HEK293 (cell line): ENCODE data around the gene DLG2.
A peak's percentile ranks its signal among the peaks of the same experiment; 100 is the strongest.

Experiments
- CTCF ChIA-PET: fragments of 350-600 bp; formaldehyde crosslinking; extraction: SDS; loops from one replicate; lab custom pipeline; 2021; ENCODE audit warnings: antibody characterized with exemption; lab: Yijun Ruan, JAX
- POLR2A ChIA-PET: fragments of 300-600 bp; formaldehyde crosslinking; extraction: SDS; loops from one replicate; lab custom pipeline; 2020; ENCODE audit warnings: antibody characterized with exemption, inconsistent platforms; lab: Yijun Ruan, JAX
- H3K27ac ChIP-seq: fragments of 200-500 bp; sonication (Bioruptor generic); 2 replicates; pipeline ENCODE4 v1.5.1; 2014; ENCODE audit warnings: low read depth, low read length, control low read depth, inconsistent platforms; ENCODE audit errors: extremely low read depth
- H3K36me3 ChIP-seq, 2 experiments: fragments of 200-500 bp in 1 of 2; sonication (Bioruptor generic) in 1 of 2; 1 replicate in 1 of 2; 2 replicates in 1 of 2; pipeline ENCODE4 v1.5.1; 2014 to 2017; ENCODE audit warnings: inconsistent platforms in 2 of 2, low read length in 2 of 2; ENCODE audit not compliant: control insufficient read depth in 2 of 2, insufficient read depth in 1 of 2
- H3K4me1 ChIP-seq: fragments of 200-500 bp; sonication (Bioruptor generic); 2 replicates; pipeline ENCODE4 v1.5.1; 2014; ENCODE audit warnings: mild to moderate bottlenecking, low read length, inconsistent platforms; ENCODE audit not compliant: control insufficient read depth, insufficient read depth
- H3K4me3 ChIP-seq: 2 replicates; pipeline ENCODE4 v1.5.1; 2011; ENCODE audit warnings: low read depth, mild to moderate bottlenecking, control low read depth, low read length, moderate library complexity
- H3K9me3 ChIP-seq: fragments of 200-500 bp; sonication (Bioruptor generic); 2 replicates; pipeline ENCODE4 v1.5.1; 2014; ENCODE audit warnings: low read depth, low read length, inconsistent platforms; ENCODE audit not compliant: control insufficient read depth, insufficient read depth
- ATF2 ChIP-seq: fragments of 450-650 bp; formaldehyde crosslinking; IDR thresholded peaks from 2 replicates; pipeline ENCODE4 v1.5.1; 2016; ENCODE audit warnings: missing biosample characterization, missing genetic modification characterization, low read depth
- FEZF1 ChIP-seq: fragments of 450-650 bp; formaldehyde crosslinking; IDR thresholded peaks from 2 replicates; pipeline ENCODE4 v1.5.1; 2016; ENCODE audit warnings: missing biosample characterization, missing genetic modification characterization
- GLIS2 ChIP-seq: fragments of 450-650 bp; formaldehyde crosslinking; IDR thresholded peaks from 2 replicates; pipeline ENCODE4 v1.5.1; 2016; ENCODE audit warnings: missing biosample characterization, missing genetic modification characterization
- HOXC10 ChIP-seq: sonication (generic); formaldehyde crosslinking; IDR thresholded peaks from 2 replicates; pipeline ENCODE4 v1.8.1; 2023; ENCODE audit warnings: mild to moderate bottlenecking, missing genetic modification reagents
- MZF1 ChIP-seq: fragments of 450-650 bp; formaldehyde crosslinking; IDR thresholded peaks from 2 replicates; pipeline ENCODE4 v1.5.1; 2017; ENCODE audit warnings: missing biosample characterization, missing genetic modification characterization, borderline replicate concordance
- OVOL3 ChIP-seq: fragments of 450-650 bp; formaldehyde crosslinking; IDR thresholded peaks from 2 replicates; pipeline ENCODE4 v1.5.1; 2016; ENCODE audit warnings: missing biosample characterization, missing genetic modification characterization
- REPIN1 ChIP-seq: fragments of 450-650 bp; formaldehyde crosslinking; IDR thresholded peaks from 2 replicates; pipeline ENCODE4 v1.5.1; 2017; ENCODE audit warnings: missing biosample characterization, missing genetic modification characterization, low read depth
- SP7 ChIP-seq: fragments of 450-650 bp; formaldehyde crosslinking; IDR thresholded peaks from 2 replicates; pipeline ENCODE4 v1.5.1; 2016; ENCODE audit warnings: missing biosample characterization, missing genetic modification characterization
- TRIM28 ChIP-seq: IDR thresholded peaks from 2 replicates; pipeline ENCODE4 v1.6.1; 2011; ENCODE audit warnings: low read length, control low read depth, borderline replicate concordance
- ZBTB49 ChIP-seq: fragments of 450-650 bp; formaldehyde crosslinking; IDR thresholded peaks from 2 replicates; pipeline ENCODE4 v1.5.1; 2016; ENCODE audit warnings: missing biosample characterization, missing genetic modification characterization, low read depth
- ZFHX2 ChIP-seq: fragments of 450-650 bp; formaldehyde crosslinking; conservative IDR thresholded peaks from 2 replicates; pipeline ENCODE4 v1.5.1; 2016; ENCODE audit warnings: missing biosample characterization, missing genetic modification characterization
- ZFP41 ChIP-seq: fragments of 450-650 bp; formaldehyde crosslinking; IDR thresholded peaks from 2 replicates; pipeline ENCODE4 v1.5.1; 2016; ENCODE audit warnings: missing biosample characterization, missing genetic modification characterization, borderline replicate concordance
- ZNF157 ChIP-seq: fragments of 450-650 bp; formaldehyde crosslinking; IDR thresholded peaks from 2 replicates; pipeline ENCODE4 v1.5.1; 2016; ENCODE audit warnings: missing biosample characterization, missing genetic modification characterization
- ZNF184 ChIP-seq: fragments of 450-650 bp; IDR thresholded peaks from 2 replicates; pipeline ENCODE4 v1.5.1; 2018; ENCODE audit warnings: missing biosample characterization, mild to moderate bottlenecking, missing genetic modification characterization
- ZNF350 ChIP-seq: fragments of 450-650 bp; formaldehyde crosslinking; IDR thresholded peaks from 2 replicates; pipeline ENCODE4 v1.5.0; 2017; ENCODE audit warnings: missing biosample characterization, mild to moderate bottlenecking, missing genetic modification characterization
- ZNF366 ChIP-seq: fragments of 450-650 bp; formaldehyde crosslinking; conservative IDR thresholded peaks from 2 replicates; pipeline ENCODE4 v1.5.1; 2016; ENCODE audit warnings: missing biosample characterization, missing genetic modification characterization
- ZNF391 ChIP-seq: fragments of 450-650 bp; formaldehyde crosslinking; IDR thresholded peaks from 2 replicates; pipeline ENCODE4 v1.5.1; 2016; ENCODE audit warnings: low read depth, missing biosample characterization, missing genetic modification characterization, borderline replicate concordance
- ZNF416 ChIP-seq: fragments of 450-650 bp; formaldehyde crosslinking; IDR thresholded peaks from 2 replicates; pipeline ENCODE4 v1.5.1; 2016; ENCODE audit warnings: missing biosample characterization, missing genetic modification characterization
- ZNF48 ChIP-seq: fragments of 450-650 bp; formaldehyde crosslinking; IDR thresholded peaks from 2 replicates; pipeline ENCODE4 v1.5.1; 2016; ENCODE audit warnings: missing biosample characterization, missing genetic modification characterization
- ZNF513 ChIP-seq: fragments of 450-650 bp; IDR thresholded peaks from 2 replicates; pipeline ENCODE4 v1.5.1; 2018; ENCODE audit warnings: missing biosample characterization, missing genetic modification characterization
- ZNF530 ChIP-seq: fragments of 450-650 bp; formaldehyde crosslinking; IDR thresholded peaks from 2 replicates; pipeline ENCODE4 v1.5.1; 2016; ENCODE audit warnings: low read depth, missing biosample characterization, missing genetic modification characterization
- ZNF654 ChIP-seq: fragments of 450-650 bp; formaldehyde crosslinking; IDR thresholded peaks from 2 replicates; pipeline ENCODE4 v1.5.1; 2016; ENCODE audit warnings: low read depth, missing biosample characterization, missing genetic modification characterization
- ZNF747 ChIP-seq: fragments of 450-650 bp; formaldehyde crosslinking; IDR thresholded peaks from 2 replicates; pipeline ENCODE4 v1.5.1; 2016; ENCODE audit warnings: missing biosample characterization, missing genetic modification characterization
- ZNF76 ChIP-seq: fragments of 450-650 bp; formaldehyde crosslinking; IDR thresholded peaks from 2 replicates; pipeline ENCODE4; 2016; ENCODE audit warnings: low read depth, missing biosample characterization, missing genetic modification characterization, borderline replicate concordance
- ZNF791 ChIP-seq: fragments of 450-650 bp; formaldehyde crosslinking; IDR thresholded peaks from 2 replicates; pipeline ENCODE4 v1.5.1; 2016; ENCODE audit warnings: missing biosample characterization, missing genetic modification characterization
- ZNF837 ChIP-seq: fragments of 450-650 bp; formaldehyde crosslinking; IDR thresholded peaks from 2 replicates; pipeline ENCODE4 v1.5.1; 2016; ENCODE audit warnings: missing biosample characterization, missing genetic modification characterization
- ZXDB ChIP-seq: fragments of 450-650 bp; formaldehyde crosslinking; IDR thresholded peaks from 2 replicates; pipeline ENCODE4 v1.5.1; 2016; ENCODE audit warnings: missing biosample characterization, missing genetic modification characterization

Gene DLG2

GRCh38 chr11:84389696-84390095, 1237.4 kb downstream of the DLG2 start:
- no peaks in the 10 kb centered on the region for H3K4me1 ChIP-seq
- no peak overlapping the region for H3K4me3 ChIP-seq
- ChIA-PET CTCF (interaction anchor here (0.6 to 2.7 kb wide), 3 partner anchors 134 to 296 kb away, joined by 5 to 24 read pairs (median 9); no protein-coding TSS in a partner anchor), POLR2A (no interaction called here)
- no peaks in the 10 kb centered on the region for H3K36me3 ChIP-seq
- H3K27ac ChIP-seq: no peak overlapping the region
- no peaks in the 10 kb centered on the region for H3K9me3 ChIP-seq
- TF ChIP-seq ZNF747 (no peak), MZF1 (tag by site-specific recombination) (no peak), ZFHX2 (tag by site-specific recombination) (no peak), ZNF366 (tag by site-specific recombination) (no peak), FEZF1 (tag by site-specific recombination) (no peak), ZNF48 (tag by site-specific recombination) (no peak), ZNF76 (tag by site-specific recombination) (no peak), ZNF391 (tag by site-specific recombination) (no peak), OVOL3 (no peak), ZNF513 (tag by site-specific recombination) (no peak), ZNF157 (tag by site-specific recombination) (no peak), TRIM28 (no peak), ZXDB (tag by site-specific recombination) (no peak), REPIN1 (no peak), HOXC10 (CRISPR knock-in tag) (no peak), ZNF350 (no peak)

GRCh38 chr11:84384731-84385130, 1242.4 kb downstream of the DLG2 start:
- ChIA-PET POLR2A (no interaction called here), CTCF (interaction anchor here (0.7 to 1.9 kb wide), 15 partner anchors 8 to 548 kb away, joined by 3 to 9 read pairs (median 4); no protein-coding TSS in a partner anchor)
- Histone ChIP-seq H3K27ac (no peak overlapping the region), H3K4me1 (no peaks in the 10 kb centered on the region), H3K4me3 (no peak overlapping the region), H3K9me3 (no peaks in the 10 kb centered on the region), H3K36me3 (no peaks in the 10 kb centered on the region)
- TF ChIP-seq HOXC10 (CRISPR knock-in tag): no peak
- no peak for TF ChIP-seq ZNF837 (tag by site-specific recombination)
- TF ChIP-seq ZNF654 (tag by site-specific recombination): 0 out of 2 replicates have a peak, but pooled peaks have one; percentile 8

GRCh38 chr11:84383576-84383975, 1243.6 kb downstream of the DLG2 start:
- Histone ChIP-seq H3K36me3 (no peaks in the 10 kb centered on the region), H3K4me1 (no peaks in the 10 kb centered on the region), H3K9me3 (no peaks in the 10 kb centered on the region), H3K4me3 (no peak overlapping the region), H3K27ac (no peak overlapping the region)
- TF ChIP-seq ZNF791 (tag by site-specific recombination) (no peak), ATF2 (tag by site-specific recombination) (no peak), ZNF416 (no peak), GLIS2 (tag by site-specific recombination) (no peak), ZNF530 (tag by site-specific recombination) (no peak), ZNF184 (tag by site-specific recombination) (no peak), SP7 (no peak), ZBTB49 (tag by site-specific recombination) (no peak), ZFP41 (no peak)
- ChIA-PET CTCF (interaction anchor here (0.7 to 1.9 kb wide), 11 partner anchors 9 to 1208 kb away, joined by 3 to 9 read pairs (median 4); no protein-coding TSS in a partner anchor), POLR2A (no interaction called here)
